ENCODE results near the gene CRKL.

- no peak for TF ChIP-seq RFX5 (IDR thresholded peaks at IDR 0.05; ENCODE audit: low read depth, low read length)
- no peak for TF ChIP-seq CTCF (conservative IDR thresholded peaks at IDR 0.05; ENCODE audit: low read depth, low read length)
Measured at GRCh38 chr22:20985720-20986119, 68.5 kb downstream of the CRKL start.

All from IMR-90 (cell line).